NCI-H2107 treated with DMSO at 0.1 percent for 48 hours (cell line): ENCODE data around the gene ZNF641.
"Not testable (repeated sequence)": the region's sequence is repeated elsewhere in the genome, so short reads cannot be mapped to it uniquely, and the experiment has no call there.

Source experiments
- DNase-seq: peaks from one replicate; lab custom pipeline; 2025; ENCODE audit not compliant: unreplicated experiment; lab: John Stamatoyannopoulos, UW

The ZNF641 gene

DNA sequence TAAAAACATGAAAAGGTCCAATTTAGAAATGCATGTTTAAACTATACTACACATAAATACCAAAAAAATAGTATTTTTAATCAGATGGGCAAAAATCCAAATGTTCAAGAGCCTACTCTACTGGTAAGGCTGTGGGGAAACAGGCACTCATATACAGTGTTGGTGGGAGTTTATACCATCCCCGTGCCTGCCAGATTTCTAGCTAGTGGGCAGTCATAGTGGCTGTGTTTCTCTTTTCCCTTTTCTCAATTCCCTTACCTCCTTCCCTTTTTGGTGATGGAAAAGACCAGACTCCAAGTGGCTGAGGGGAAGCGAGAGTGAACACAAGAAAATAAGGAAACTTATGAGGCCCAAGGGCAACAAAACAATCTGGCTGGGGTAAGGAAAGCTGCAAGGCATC, 14.7 kb downstream of the ZNF641 start:
- no peak for DNase-seq

DNA sequence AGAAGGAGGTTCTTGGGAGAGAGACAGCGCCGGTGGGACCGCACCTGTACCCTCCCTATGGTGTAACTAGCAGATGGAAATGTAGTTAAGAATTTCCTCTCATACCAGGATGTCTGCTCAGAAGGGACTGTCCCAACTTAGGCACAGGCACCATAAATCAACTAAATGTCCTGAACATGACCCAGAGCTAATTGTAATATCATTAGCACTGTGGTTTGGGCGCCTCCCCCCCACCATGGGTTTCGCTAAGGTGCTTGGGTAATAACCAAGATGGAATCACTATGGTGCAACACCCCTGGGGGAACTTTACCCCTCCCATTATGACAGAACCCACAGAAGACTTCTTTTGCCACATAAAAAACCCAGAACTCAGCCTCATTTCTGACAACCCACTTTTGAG, 15.9 kb downstream of the ZNF641 start:
- no peak for DNase-seq

DNA sequence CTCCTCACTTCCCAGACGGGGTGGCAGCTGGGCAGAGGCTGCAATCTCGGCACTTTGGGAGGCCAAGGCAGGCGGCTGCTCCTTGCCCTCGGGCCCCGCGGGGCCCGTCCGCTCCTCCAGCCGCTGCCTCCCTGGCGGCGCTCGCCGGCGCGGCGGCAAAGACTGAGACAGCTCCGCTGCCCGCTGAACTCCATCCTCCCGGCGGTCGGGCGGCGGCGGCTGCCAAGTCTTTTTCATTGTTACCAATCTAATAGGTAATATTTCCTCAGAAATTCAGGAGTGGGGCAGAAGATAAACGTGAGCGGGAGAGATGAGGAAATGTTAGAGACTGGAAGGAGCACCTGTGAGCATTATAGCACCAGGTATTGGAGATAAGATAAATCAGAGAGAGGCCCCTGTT, 17.0 kb downstream of the ZNF641 start:
- not testable (repeated sequence) for DNase-seq

DNA sequence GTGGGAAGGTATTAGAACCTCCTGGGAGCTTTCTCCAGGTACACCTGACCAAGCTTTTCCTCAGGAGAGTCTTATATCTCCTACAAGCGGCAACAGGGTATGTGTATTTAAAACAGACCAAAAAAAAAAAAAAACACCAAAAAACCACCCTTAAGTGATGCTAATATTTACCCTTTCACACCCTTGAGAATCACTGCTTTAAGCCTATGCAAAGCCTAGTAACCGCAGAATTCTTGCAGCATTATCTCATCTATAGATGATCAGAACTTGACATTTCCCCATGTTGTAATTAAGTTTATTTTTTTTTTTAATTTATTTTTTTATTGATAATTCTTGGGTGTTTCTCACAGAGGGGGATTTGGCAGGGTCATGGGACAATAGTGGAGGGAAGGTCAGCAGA, 19.3 kb downstream of the ZNF641 start:
- DNase-seq, result no peak

DNA sequence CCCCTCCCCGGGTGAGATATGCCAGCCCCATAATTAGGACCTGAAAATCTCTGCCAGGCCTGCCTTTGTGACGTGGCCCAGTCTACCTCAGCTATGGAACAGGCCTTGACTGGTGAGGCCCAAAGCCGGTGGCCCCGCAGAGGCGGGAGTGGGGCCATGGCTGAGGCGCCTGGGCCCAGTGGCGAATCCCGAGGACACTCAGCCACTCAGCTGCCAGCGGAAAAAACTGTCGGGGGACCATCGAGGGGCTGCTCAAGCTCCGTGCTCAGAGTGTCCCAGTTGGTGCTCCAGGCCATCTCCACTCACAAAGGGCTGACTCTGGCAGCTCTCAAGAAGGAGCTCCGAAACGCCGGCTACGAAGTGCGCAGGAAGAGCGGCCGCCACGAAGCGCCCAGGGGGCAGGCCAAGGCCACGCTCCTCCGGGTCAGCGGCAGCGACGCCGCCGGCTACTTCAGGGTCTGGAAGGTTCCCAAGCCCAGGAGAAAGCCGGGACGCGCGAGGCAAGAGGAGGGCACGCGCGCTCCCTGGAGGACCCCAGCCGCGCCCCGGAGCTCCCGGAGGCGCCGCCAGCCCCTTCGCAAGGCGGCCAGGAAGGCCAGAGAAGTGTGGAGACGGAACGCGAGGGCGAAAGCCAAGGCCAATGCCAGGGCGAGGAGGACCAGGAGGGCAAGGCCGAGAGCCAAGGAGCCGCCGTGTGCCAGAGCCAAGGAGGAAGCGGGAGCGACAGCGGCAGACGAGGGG, 21.4 kb downstream of the ZNF641 start:
- no peak for DNase-seq

DNA sequence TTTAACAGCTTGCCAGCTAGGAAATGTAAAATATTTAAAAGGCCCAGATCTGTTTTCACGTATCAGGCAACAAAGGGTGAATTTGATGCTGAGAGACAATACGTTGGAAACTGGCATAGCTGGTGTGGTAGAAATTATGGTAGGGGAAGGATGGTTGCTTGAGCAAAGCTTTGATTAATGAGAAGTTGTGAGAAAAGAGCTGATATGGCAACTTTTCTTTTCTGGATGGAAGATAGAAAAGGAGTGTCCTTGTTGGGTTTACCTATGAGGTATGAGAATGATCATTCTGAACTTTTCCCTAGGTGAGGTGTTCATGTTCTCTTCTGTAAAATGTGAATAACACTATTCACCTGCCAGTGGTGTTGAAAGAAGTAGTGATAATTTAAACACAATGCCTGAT, 34.2 kb downstream of the ZNF641 start:
- no peak for DNase-seq

DNA sequence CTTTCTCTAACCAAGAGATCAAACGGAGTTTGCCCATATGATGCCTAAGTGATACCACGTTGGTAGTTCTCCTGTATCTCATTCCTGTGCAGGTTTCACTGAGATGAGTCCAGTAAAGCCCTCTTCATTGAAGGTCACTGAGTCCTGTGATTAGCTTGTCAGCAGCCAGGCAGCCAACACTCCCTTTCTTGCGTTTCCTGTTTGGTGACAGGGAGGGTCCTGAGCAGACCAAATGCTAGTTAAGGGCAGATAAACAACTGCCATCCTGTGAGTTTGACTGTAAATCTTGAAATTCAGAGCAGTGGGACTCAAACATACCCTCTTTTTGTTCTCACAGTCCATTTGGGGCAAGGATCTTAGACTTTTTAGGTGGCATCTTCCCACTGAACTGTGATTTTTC, 39.4 kb downstream of the ZNF641 start:
- no peak for DNase-seq

DNA sequence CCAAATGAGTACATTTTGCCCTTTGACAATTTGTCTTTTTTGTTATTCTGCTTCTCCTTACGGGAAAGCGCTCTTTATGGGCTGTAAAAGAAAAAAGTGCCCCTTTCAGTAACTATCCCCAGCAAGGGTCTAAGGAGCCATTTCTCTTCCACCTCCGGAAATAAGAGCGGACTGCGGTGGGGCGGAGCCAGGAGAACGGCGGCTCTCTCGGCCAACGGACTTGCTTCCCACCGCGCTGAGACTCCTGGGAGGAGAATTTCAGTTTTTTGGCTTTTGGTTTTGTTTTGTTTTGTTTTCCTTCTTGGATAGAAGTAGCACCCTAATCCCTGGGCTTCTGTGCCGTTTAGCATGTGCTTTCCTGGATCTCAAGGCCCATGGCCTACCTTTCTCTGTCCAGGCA, 43.5 kb downstream of the ZNF641 start:
- no peak for DNase-seq

DNA sequence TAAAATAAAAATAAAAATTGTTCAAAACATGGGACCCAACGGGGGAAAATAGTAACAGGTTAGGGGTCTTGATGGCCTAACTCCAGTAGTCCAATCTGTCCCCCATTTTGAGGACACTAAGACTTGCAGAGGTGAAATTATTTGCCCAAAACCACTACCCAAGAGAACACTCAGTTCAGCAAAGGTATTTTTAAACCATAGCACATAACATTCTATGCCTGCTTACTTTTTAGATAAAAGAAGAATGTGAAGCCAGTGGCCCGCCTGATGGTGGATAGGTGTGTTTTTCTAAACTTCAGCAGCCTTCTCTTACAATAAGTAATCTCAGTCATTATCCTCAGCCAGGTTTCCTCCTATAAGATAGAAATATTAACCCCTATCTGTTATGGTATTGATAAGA, 45.5 kb downstream of the ZNF641 start:
- no peak for DNase-seq

DNA sequence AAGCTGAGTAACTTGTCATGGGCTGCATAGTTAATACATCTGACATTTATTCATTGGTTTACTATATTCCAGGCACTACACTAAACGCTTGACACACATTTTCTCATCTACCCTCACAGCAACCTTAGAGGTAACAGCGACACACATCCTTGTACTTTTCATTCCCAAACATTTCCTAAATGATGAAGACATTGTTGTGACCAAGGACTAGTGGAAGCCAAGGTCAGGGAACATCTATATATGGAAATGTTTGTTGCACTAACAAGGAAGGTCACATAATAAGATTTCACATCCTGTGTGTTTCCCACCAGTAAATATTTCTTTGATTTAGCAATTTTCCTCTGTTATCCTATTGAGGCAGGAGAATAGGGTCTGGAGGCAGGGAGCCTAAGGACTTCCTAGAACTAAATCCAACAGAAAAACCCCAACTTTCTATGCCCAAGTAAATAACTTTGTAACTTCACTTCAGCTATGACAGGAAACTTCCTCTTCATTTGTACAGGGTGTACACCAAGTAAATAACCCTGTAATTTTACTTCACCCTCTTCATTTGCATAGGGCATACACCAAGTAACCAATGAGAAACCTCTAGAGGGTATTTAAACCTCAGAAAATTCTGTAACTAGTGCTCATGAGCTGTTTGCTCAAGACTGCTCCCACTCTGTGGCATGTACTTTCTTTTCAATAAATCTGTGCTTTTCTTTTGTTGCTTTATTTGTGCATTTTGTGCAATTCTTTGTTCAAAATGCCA, 48.4 kb downstream of the ZNF641 start:
- DNase-seq, result no peak

DNA sequence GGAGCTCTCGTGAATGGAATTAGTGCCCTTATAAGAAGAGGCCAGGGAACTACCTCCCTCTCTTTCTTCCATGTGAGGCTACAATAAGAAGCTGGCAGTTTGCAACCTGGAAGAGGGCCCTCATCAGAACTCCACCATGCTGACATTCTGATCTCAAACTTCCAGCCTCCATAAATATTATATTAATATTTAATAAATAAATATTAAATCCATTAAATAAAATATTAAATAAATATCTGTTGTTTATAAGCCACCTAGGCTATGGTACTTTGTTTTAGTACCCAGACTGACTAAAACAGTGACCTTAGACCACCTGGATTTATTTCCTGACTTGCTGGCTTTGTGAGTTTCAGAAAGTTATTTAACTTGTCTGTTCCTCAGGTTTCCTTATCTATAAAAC, 49.9 kb downstream of the ZNF641 start:
- no peak for DNase-seq

DNA sequence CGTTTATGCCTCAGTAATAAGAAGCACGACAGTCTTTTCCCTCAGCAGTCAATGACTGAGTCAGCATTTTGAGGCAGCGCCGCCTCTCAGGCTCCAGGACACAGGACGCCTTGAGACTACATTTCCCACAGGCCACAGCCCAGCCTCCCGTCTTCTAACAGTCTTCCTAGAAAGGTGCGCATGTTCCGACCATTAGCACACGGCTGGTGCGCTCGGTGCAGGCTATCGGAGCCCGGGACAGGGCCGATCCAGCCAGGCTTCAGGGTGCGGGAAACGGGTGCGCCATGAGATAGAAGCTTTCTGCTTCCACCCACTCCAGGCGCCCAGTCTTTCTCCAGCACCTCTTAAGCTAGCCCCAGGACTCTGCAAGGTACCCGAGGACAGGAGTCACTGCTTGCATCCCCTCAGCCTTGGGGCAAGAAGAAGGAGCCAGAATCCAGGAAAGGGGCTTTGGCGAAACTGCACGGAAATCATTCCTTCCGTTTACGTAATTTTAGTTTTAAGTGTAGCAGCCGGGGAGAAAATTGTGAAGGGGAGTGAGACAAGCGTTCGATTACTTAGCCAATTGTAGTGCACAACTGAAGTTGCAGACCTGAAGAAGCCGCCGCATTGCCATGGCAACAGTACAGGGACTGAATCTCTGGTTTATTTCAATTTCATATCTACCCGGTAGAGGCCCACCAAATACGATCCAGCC, 54.0 kb downstream of the ZNF641 start:
- DNase-seq, result no peak

DNA sequence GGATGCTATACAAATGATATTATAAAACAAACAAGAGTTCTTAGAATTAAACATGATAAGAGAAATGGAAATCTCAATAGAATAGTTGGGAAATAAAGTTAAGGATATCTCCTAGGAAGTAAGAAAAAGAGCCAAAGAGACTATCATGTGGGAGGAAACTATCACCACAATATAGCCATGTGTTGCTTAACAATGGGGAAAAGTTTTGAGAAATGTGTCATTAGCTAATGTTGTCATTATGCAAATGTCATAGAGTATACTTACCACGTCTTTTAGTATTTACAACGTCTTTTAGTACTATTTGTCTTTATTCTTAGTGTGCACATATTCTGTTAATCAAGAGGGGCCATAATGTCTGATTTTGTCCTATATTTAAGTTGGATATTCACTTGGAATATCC, 58.7 kb downstream of the ZNF641 start:
- no peak for DNase-seq

DNA sequence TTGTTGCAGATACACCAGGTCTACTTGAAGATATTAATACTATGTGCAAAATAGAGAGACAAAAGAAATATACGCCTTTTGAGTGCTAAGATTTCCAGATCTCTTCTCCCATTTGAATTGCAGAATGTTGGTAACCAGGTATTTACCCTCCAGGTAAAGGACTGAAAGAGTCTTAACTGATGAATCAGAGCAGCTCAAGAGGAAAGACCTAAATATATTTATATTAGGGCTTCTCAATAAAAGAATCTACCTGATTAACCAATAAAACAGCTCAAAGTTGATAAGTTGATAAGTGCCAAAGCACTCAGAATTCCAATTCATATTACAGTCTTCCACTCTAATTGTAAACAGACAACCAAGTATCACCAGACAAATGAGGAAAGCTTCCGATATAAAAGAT, 59.2 kb downstream of the ZNF641 start:
- DNase-seq, result no peak

DNA sequence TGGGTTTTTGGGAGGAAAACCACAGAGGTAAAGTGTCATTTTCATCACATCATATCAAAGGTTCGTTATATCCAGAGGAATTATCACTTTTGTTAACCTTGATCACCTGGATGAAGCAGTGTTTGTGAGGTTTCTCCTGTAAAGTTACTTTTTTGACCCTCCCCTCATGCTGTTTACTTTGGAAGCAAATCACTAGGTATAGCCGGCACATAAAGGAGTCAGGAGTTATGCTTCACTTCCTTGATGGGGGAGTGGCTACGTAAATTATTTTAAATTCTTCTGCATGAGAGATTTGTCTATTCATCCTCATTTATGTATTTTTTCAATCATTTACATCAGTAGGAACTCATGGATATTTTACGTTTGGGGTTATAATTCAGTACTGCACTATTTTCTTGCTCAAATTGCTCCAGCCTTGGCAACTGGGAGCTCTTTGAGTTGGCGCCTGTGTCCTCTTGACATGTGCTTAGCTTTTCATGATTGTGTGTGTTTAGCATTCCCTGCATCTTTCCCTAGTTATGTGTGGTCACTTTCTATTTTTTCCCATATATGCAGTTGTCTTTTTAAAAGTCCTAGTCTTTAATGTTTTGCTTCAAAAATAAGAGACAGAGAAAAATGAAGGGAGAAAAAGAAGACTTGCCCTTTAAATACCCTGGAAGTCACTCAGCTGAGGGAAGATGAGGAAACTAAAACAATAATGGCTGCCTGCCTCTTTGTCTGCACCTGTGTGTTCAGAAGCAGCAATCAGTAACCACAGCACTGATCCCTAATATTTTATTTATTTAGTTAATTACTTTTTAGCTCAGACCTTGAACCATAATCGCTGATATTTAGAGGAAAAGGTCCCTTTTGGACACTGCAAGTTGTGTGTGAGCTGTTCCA, 62.1 kb downstream of the ZNF641 start:
- DNase-seq, result no peak
